Loucy (cell line): ENCODE results near the gene TSPAN33.

Experiments
- H2AFZ ChIP-seq: fragments of 200-600 bp; sonication (generic); 2 replicates; pipeline ENCODE4 v1.6.0; 2016; ENCODE audit warnings: antibody characterized with exemption, mild to moderate bottlenecking, low read length, moderate library complexity
- H3F3A ChIP-seq: fragments of 200-600 bp; 2 replicates; pipeline ENCODE4 v1.6.0; 2016; ENCODE audit warnings: antibody characterized with exemption, low read depth, mild to moderate bottlenecking
- H3K27me3 ChIP-seq: fragments of 200-600 bp; sonication (generic); 2 replicates; pipeline ENCODE4 v1.6.1; 2014; ENCODE audit warnings: low read length, mild to moderate bottlenecking; ENCODE audit not compliant: insufficient read depth, poor library complexity, severe bottlenecking
- H3K36me3 ChIP-seq: fragments of 200-600 bp; sonication (generic); 2 replicates; pipeline ENCODE4 v1.6.1; 2016; ENCODE audit warnings: low read length; ENCODE audit not compliant: insufficient read depth
- H3K4me1 ChIP-seq: fragments of 200-600 bp; sonication (generic); 2 replicates; pipeline ENCODE4 v1.5.1; 2014; ENCODE audit warnings: low read length, mild to moderate bottlenecking; ENCODE audit not compliant: insufficient read depth, poor library complexity, severe bottlenecking
- H3K4me2 ChIP-seq: fragments of 200-600 bp; sonication (generic); 2 replicates; pipeline ENCODE4 v1.6.0; 2014; ENCODE audit warnings: antibody characterized with exemption, low read length, low read depth, mild to moderate bottlenecking; ENCODE audit not compliant: poor library complexity, severe bottlenecking
- H3K4me3 ChIP-seq: fragments of 200-600 bp; sonication (generic); 2 replicates; pipeline ENCODE4 v1.5.1; 2014; ENCODE audit warnings: low read length, mild to moderate bottlenecking, mixed read lengths; ENCODE audit not compliant: poor library complexity, severe bottlenecking
- H3K79me2 ChIP-seq: fragments of 200-600 bp; sonication (generic); 2 replicates; pipeline ENCODE4 v1.6.1; 2014; ENCODE audit warnings: low read length; ENCODE audit not compliant: insufficient read depth
- H3K9ac ChIP-seq: fragments of 200-600 bp; sonication (generic); 2 replicates; pipeline ENCODE4 v1.6.0; 2014; ENCODE audit warnings: mild to moderate bottlenecking, low read depth, low read length, moderate library complexity; ENCODE audit not compliant: poor library complexity, severe bottlenecking
- H3K9me2 ChIP-seq: fragments of 200-600 bp; sonication (generic); replicated peaks from 2 replicates; pipeline ENCODE4 v1.6.1; 2016; ENCODE audit warnings: low read depth, low read length, mixed read lengths
- H3K9me3 ChIP-seq: fragments of 200-600 bp; sonication (generic); 2 replicates; pipeline ENCODE4 v1.6.1; 2014; ENCODE audit warnings: mild to moderate bottlenecking, antibody characterized with exemption, low read length, low read depth; ENCODE audit not compliant: insufficient read depth
- H4K20me1 ChIP-seq: fragments of 200-600 bp; sonication (generic); 2 replicates; pipeline ENCODE4 v1.6.0; 2014; ENCODE audit warnings: antibody characterized with exemption, low read length, mild to moderate bottlenecking; ENCODE audit not compliant: insufficient read depth, poor library complexity, severe bottlenecking
- CTCF ChIP-seq: fragments of 200-600 bp; sonication (generic); conservative IDR thresholded peaks from 2 replicates; pipeline ENCODE4 v1.5.1; 2014; ENCODE audit warnings: mild to moderate bottlenecking, antibody characterized with exemption, low read length
- EZH2phosphoT487 ChIP-seq: fragments of 200-600 bp; IDR thresholded peaks from 2 replicates; pipeline ENCODE4 v1.6.1; 2018; ENCODE audit warnings: antibody characterized with exemption, mild to moderate bottlenecking, moderate library complexity, borderline replicate concordance

The TSPAN33 gene

GRCh38 chr7:129208667-129209066, 64.2 kb downstream of the TSPAN33 start:
- H3K27me3 ChIP-seq = no peaks in the 10 kb centered on the region
- no peak overlapping the region for H3K4me2 ChIP-seq
- no peaks in the 10 kb centered on the region for H4K20me1 ChIP-seq
- H2AFZ ChIP-seq = no peak overlapping the region
- no peaks in the 10 kb centered on the region for H3K9me3 ChIP-seq
- no peaks in the 10 kb centered on the region for H3F3A ChIP-seq
- H3K9ac ChIP-seq = no peak overlapping the region
- no peaks in the 10 kb centered on the region for H3K79me2 ChIP-seq
- no peaks in the 10 kb centered on the region for H3K4me1 ChIP-seq
- peaks cover 18% of the 10 kb centered on the region; the same call in 1 of the 2 replicates for H3K36me3 ChIP-seq
- H3K4me3 ChIP-seq = no peak overlapping the region
- H3K9me2 ChIP-seq = no peaks in the 10 kb centered on the region
- no peak for TF ChIP-seq CTCF
- no peak for TF ChIP-seq EZH2phosphoT487

- peaks cover 18% of the 10 kb centered on the region; the same call in 1 of the 2 replicates for H3K36me3 ChIP-seq
- H3K9me2 ChIP-seq = no peaks in the 10 kb centered on the region
- H3K4me1 ChIP-seq = no peaks in the 10 kb centered on the region
- H3K79me2 ChIP-seq = no peaks in the 10 kb centered on the region
- no peak overlapping the region for H3K9ac ChIP-seq
- no peak overlapping the region for H3K4me2 ChIP-seq
- no peaks in the 10 kb centered on the region for H3F3A ChIP-seq
- H3K9me3 ChIP-seq = no peaks in the 10 kb centered on the region
- no peak for TF ChIP-seq EZH2phosphoT487
- TF ChIP-seq CTCF = no peak
- H2AFZ ChIP-seq = no peak overlapping the region
- no peaks in the 10 kb centered on the region for H3K27me3 ChIP-seq
- no peaks in the 10 kb centered on the region for H4K20me1 ChIP-seq
- no peak overlapping the region for H3K4me3 ChIP-seq
Observed at GRCh38 chr7:129209067-129209926, 64.8 kb downstream of the TSPAN33 start.

- H3K36me3 ChIP-seq = peaks cover 17% of the 10 kb centered on the region; the same call in 1 of the 2 replicates
- TF ChIP-seq EZH2phosphoT487 (no peak), CTCF (peak; percentile 83)
- no peak overlapping the region for H3K4me2 ChIP-seq
- no peaks in the 10 kb centered on the region for H3K9me3 ChIP-seq
- H4K20me1 ChIP-seq = no peaks in the 10 kb centered on the region
- no peak overlapping the region for H3K9ac ChIP-seq
- no peaks in the 10 kb centered on the region for H3K4me1 ChIP-seq
- no peaks in the 10 kb centered on the region for H3K79me2 ChIP-seq
- no peak overlapping the region for H2AFZ ChIP-seq
- no peaks in the 10 kb centered on the region for H3K9me2 ChIP-seq
- no peak overlapping the region for H3K4me3 ChIP-seq
- H3K27me3 ChIP-seq = no peaks in the 10 kb centered on the region
- H3F3A ChIP-seq = no peaks in the 10 kb centered on the region
Observed at GRCh38 chr7:129210256-129210988, 65.9 kb downstream of the TSPAN33 start.
